Stimulated activated CD4-positive, alpha-beta T cell treated with anti-CD3 and anti-CD28 coated beads, Interleukin-12 subunit alpha, Interleukin-12 subunit beta, amount 100 ng/mL, for 24 hours (primary cell): ENCODE measurements around the gene BNIPL.
A peak's percentile ranks its signal among the peaks of the same experiment; 100 is the strongest.

Experiments used
- DNase-seq, 2 experiments: peaks; one replicate each; pipeline ENCODE4 v3.0.0-alpha.2; 2020; ENCODE audit warnings: low read depth in 2 of 2

Gene BNIPL

DNA sequence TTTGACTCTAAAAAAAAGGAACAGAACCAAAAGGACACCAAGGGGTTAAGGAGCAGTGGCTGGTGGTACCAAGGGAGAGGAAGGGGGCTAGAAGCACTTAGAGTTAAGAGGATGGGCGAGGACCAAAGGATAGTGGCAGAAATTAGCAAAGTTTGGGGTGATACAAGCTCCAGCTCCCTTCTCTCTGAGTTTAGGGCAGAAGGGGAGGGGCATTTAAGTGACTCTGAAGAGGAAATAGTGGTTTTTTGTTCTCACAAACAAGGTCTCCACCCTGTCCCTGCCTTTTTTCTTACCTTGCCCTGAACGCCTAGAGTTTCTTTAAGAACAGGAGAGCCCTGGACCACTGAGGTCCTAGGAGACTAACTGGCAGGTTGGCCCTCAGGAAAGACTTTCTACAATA, 19.8 kb downstream of the BNIPL start:
- DNase-seq: no peak

DNA sequence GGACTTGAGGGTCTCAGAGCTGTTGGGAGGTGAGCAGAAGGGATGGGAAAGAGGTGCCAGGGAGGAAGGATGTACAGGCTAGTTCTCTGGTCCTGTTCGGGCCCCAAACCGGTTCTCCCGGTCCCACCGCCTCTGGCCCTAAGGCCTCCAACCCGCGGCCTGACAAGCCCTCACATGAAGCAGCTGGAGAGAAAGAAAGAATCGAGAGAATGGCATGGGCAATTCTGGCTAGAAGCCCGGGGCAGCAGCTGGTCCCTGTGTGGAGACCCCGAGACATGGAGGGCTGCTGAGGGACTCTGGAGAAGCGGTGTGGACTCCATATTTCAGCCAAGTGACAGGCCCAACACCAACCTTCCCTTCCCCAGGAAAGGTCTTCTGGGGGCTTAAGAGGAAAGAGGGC, 22.3 kb downstream of the BNIPL start:
- DNase-seq: no peak

DNA sequence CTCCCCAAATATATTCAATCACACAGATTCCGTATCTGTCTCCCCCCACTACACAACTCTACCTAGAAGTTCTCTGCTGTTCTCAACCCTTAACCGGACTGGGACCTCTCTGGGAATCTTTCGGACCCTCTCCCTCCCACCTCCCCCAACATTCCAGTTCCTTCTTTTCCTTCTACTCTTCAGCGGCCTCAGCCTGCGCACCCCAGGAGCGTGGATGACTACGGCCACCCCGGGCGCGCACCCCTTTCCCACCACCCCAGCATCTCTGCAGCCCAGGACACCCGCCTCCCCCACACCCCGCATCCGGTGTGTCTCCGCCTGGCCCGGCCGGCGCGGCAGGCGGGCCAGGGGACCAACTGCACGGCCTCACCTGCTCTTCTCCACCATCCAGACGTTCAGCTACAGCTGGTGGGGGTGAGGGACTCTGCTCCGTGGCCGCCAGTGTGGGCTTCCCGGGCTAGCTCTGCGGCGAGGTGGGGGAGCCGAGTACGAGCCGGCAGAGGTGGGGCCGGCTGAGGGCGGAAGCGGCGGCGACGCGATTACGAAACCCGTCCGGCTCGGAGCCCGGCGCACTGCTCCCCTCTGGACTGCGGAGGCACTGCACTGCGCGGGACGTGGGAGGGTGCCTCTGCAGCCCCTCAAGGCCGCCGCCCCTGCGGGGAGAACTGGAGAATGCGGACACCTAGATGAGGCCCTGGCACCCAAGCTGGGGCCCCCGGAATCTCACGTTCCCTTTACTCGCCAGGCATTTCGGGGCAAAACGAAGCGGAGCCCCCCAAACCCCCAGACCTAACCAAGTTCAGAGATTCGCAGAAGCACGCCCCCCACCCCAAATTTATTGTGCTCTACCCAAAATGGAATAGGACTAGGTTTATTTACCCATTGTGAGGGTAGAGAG, 23.0 kb downstream of the BNIPL start, which contains the start of gene CDC42SE1:
Gene CDC42SE1, minus strand, starts transcription at position 514 of the 898 bp plus-strand sequence. CDS start 3,892 bp downstream, outside the sequence.
- peak; percentile 68 to 79 for DNase-seq

DNA sequence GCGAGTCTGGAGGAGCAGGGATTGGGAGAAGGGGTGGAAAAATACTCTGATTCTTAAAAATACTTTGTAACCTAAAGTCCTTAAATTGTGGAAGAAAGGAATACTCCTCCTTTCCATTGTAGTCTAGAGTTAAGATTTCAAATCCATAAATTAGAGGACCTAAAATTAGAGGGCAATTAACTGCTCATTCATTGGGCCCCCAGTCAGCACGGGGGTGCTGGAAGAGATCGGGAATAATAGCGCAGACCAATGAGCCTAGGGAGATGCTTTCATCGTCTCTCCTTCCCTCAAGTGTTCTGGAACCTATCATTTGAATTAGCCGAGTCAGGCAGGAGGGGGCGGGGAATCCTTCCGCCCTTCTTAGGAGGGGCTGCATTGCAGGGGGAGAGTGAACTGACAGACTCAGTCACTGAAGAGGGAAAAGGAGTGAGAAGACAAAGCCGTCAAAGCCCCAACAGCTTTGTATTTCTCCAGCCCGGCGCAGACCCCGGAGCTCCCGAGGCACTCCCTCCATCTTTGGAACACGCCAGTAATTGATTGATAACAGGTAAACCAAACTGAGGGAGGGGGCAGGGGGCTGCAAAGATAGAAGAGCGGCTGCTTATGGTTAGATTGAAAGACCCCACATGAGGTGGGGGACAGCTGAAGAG, 23.7 kb downstream of the BNIPL start, which contains the start of gene MLLT11:
Gene MLLT11, plus strand, starts transcription at position 391 of the 650 bp plus-strand sequence. CDS start 6,828 bp downstream, outside the sequence.
- DNase-seq: no peak

DNA sequence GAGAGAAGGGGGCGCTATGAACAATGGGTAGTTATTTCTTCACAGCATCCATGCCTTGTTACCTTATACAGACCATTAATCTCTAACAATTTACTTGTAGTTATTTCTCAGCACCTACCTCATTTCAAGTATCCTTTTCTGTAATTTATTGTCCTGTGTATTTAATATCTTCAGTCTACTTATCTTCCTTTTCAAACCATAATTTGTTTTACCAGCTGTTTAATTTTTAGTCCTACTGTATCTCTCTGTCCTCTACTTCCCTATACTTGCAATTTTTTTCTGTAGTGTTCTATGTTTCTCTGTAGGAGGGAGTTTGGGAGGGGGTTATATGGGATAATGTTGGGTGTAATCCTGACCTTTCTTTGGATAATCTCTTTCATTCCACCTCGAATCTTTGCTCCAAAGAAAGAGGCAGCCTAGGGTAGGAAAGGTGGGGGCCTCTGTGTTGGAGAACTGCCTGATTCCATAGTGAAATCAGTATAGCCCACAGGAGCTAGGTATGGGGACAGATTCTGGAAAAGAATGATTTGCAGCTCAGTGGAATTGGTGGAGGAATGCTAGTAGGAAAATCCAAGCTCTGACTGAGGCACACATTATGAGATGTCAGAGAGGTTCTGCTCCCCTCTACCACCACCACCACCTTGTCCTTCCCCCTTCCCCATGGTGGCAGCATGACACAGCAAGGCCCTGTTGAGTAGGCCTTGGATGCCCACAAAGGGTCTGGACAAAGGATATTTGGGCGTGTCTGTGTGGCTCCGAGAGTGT, 24.5 kb downstream of the BNIPL start:
- DNase-seq: no peak

DNA sequence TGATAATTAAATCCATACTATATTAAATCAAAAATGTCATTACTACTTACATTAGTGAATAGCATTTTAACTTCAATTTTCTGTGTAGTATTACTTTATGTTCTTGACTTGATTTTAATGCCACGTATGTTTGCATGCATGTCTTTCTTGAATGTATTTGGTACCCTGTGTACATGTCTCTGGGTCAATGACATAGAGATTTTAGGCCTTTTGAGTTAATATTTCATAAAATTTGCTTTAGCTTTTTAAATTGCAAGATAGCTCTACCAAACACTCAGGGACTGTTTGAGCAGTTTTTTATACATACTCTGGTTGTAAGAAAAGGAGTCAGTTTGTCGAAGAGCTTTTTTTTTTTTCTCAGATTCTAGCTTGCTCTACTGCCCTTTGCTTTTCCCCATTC, 25.3 kb downstream of the BNIPL start:
- no peak for DNase-seq

DNA sequence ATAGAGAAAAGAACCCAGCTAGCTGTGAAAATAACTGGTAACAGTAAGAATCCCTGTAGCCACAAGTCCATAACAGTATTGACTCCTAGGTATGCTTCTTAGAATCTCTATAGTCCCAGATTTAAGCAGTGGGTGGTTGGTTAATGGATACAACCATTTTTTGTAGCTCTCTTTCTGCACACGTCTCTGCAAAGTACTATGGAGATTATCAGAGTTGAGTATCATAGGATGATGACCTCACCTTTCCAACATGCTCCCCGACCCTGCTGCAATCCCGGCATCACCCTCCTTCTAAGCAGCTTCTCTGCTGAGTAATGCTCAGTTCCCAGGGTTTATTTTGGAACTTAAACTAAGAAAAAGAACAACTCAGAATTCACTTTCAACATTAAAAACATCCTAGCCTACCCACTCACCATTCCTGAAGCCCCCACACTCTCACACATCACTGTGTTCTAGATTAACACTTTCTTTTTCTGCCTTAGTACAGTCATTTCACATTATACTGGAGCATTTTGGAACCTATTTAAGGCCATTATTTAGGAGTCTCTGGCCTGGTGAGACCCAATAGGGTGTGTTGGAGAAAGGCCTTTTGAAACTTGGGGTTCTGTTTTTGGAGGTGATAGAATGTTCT, 26.5 kb downstream of the BNIPL start:
- no peak for DNase-seq

DNA sequence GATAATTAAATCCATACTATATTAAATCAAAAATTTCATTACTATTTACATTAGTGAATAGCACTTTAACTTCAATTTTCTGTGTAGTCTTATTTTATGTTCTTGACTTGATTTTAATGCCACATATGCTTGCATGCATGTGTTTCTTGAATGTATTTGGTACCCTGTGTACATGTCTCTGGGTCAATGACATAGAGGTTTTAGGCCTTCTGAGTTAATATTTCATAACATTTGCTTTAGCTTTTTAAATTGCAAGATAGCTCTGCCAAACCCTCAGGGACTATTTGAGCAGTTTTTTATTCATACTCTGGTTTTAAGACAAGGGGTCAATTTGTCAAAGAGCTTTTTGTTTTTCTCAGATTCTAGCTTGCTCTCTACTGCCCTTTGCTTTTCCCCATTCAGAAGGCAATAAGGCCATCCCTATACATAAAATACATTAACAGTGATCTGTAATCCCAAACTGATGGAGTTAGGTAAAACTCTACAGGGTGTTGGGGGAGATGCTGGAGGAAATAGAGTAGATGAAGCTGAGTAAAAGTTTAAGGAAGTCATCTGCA, 28.8 kb downstream of the BNIPL start:
- DNase-seq: no peak

DNA sequence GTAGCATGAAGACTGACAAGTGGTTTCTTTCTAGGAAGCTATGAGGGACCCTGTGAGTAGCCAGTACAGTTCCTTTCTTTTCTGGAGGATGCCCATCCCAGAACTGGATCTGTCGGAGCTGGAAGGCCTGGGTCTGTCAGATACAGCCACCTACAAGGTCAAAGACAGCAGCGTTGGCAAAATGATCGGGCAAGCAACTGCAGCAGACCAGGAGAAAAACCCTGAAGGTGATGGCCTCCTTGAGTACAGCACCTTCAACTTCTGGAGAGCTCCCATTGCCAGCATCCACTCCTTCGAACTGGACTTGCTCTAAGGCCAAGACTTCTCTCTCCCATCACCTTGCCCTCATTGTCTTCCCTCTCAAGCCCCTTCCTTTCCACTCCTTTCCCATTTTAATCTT, 30.8 kb downstream of the BNIPL start:
- DNase-seq: no peak

DNA sequence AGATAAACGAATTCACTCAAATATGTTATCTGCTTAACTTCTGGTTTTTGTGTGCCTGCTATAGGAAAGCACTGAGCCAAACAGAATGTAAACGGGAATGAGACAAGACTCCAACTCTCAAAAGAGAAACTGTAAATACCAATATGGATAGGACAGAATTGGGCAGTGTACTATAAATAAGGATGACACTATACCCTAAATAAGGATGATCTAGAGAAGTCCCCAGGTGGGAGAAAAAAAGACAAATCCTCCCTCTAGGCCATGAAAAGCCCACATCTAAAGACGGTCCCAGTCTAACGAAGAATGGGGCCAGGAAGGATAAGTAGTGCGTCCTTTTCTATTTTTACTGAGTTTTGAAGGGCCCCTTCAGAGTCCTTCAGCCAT, 32.7 kb downstream of the BNIPL start:
- no peak for DNase-seq

DNA sequence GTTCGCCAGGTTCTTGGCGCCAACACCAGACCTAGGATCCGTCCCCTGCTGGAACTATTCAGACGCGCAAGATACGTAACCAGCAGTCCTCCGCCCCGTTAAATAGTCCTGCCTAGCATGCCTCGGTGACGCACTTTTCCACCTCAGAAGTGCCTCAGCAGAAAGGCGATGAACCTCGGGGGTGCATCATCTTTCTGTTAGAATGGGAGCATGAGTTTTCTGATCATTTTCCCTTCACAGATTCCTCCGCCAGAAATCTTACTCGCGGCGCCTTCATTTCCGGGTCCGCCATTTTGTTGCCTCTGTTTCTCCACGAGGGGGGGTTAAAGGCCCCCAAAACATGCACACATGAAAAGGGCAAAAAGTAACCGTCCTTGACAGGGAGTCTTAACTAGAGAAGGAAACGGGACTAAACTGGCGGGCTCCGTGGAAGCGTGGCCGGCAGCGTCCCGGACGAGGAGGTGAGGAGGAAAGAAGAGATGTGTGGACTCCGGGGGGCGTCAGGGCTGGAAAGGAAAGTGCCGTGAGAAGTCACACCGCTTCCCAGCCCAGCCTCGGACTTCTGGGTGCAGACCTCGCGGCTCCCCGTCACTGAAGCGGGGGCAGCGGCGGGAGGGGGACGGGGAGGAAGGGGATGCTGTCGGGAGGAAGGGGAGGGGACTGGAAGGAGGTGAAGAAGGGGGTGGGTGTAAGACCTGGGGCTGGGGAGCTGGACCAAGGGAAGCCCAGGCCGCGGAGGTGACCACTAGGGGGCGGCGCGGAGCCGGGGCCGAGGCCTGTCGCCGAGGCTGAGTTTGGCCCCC, 34.3 kb downstream of the BNIPL start, which contains the start of gene GABPB2:
Gene GABPB2, plus strand, starts transcription at position 288 of the 803 bp plus-strand sequence. CDS start 17,429 bp downstream, outside the sequence.
- peak; percentile 75 to 90 for DNase-seq

DNA sequence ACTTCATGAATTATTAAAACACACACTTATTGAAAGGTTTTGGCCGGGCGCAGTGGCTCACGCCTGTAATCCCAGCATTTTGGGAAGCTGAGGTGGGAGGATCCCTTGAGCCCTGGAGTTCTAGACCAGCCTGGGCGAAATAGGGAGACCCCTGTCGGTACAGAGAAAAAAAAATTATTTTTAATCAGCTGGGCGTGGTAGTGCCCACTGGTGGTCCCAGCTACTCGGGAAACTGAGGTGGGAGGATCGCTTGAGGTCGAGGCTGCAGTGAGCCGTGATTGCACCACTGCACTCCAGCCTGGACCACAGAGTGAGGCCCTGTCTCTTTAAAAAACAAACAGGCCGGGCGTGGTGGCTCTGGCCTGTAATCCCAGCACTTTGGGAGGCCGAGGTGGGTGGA, 35.8 kb downstream of the BNIPL start:
- DNase-seq: no peak

DNA sequence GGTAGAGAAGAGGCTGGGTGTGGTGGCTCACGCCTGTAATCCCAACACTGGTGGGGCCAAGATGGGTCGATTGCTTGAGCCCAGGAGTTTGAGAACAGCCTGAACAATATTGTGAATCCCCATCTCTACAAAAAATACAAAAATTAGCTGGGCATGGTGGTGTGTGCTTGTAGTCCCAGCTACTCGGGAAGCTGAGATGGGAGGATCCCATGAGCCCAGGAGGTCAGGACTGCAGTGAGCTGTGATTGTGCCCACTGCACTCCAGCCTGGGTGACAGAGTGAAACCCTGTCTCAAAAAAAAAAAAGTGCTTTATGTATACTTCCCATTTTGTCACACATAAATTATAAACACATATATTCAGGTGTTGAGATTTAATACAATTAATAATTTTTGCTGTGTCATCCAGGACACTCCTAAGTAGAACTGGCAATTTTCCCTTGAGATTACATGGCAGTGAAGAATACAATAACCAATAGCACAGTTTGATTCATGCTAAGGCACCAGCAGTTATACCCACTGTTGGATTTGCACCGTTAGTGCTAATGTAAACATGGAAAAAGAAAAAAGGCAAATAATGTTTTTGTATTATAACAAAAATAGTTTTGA, 49.7 kb downstream of the BNIPL start:
- no peak for DNase-seq
